HCT116 (cell line): ENCODE data around the gene ZNF655. TPM values are rescaled to one million over a fixed set of nuclear protein-coding genes. Genes with fewer than 3 reads are reported as not detected.

ENCODE experiments used
- ATAC-seq: fragments of 200-7000 bp; cut with Tn5 transposase; 2 replicates; pipeline ENCODE4 v1.9.1; 2020; ENCODE audit warnings: mild to moderate bottlenecking, moderate library complexity
- BruUV-seq: library from RNA; stranded (reverse); fragments of 400-500 nt; replicated peaks from 2 replicates; lab custom pipeline; 2021; lab: Mats Ljungman, UMichigan
- CTCF ChIA-PET: fragments of 300-600 bp; sonication (Branson Sonifier 250); formaldehyde crosslinking; loops from one replicate; lab custom pipeline; 2021; ENCODE audit warnings: antibody characterized with exemption; lab: Charles Lee
- POLR2A ChIA-PET: fragments of 300-600, 350-600 bp; sonication (Branson Sonifier 250); formaldehyde crosslinking; loops from one replicate; lab custom pipeline; 2021; ENCODE audit warnings: antibody characterized with exemption; lab: Charles Lee
- RAD21 ChIA-PET, 2 experiments: fragments of 300-600 bp; sonication (Branson Sonifier 250); formaldehyde crosslinking; loops; one replicate each; lab custom pipeline; 2023; ENCODE audit warnings: low total read pairs in 2 of 2; ENCODE audit not compliant: uncharacterized antibody in 2 of 2, unreplicated experiment in 2 of 2, low non-redundant PET in 1 of 2; lab: Charles Lee
- DNase-seq: peaks from one replicate; pipeline ENCODE4 v3.0.0-alpha.2; 2010; ENCODE audit warnings: low read depth, low spot score
- H2AFZ ChIP-seq: fragments of 200-600 bp; shearing (Covaris generic), sonication (generic); 2 replicates; pipeline ENCODE4 v1.6.1; 2017; ENCODE audit warnings: low read depth, mixed run types, mixed read lengths, antibody characterized with exemption, low read length; ENCODE audit not compliant: poor library complexity, severe bottlenecking
- H3K27ac ChIP-seq: 2 replicates; pipeline ENCODE4 v1.5.1; 2012; ENCODE audit warnings: low read depth, low read length
- H3K27me3 ChIP-seq: fragments of 200-600 bp; sonication (generic); 2 replicates; pipeline ENCODE4 v1.6.1; 2016; ENCODE audit warnings: mixed run types, low read length, mixed read lengths; ENCODE audit not compliant: insufficient read depth
- H3K36me3 ChIP-seq, 2 experiments: fragments of 200-500 bp in 1 of 2; fragments of 200-600 bp in 1 of 2; sonication (Bioruptor generic) in 1 of 2; sonication (generic) in 1 of 2; 2 replicates each; pipeline versions ENCODE4 v1.5.1 to v1.6.1; 2014 to 2016; ENCODE audit warnings: low read length in 2 of 2, inconsistent platforms in 1 of 2, mixed read lengths in 1 of 2, mixed run types in 1 of 2; ENCODE audit not compliant: insufficient read depth in 2 of 2, control insufficient read depth in 1 of 2
- H3K4me1 ChIP-seq, 2 experiments: fragments of 200-600 bp in 1 of 2; sonication (generic) in 1 of 2; 2 replicates each; pipeline versions ENCODE4 v1.5.1 to v1.6.1; 2012 to 2017; ENCODE audit warnings: low read length in 2 of 2, inconsistent platforms in 1 of 2, mild to moderate bottlenecking in 1 of 2, mixed read lengths in 1 of 2, mixed run types in 1 of 2, moderate library complexity in 1 of 2; ENCODE audit not compliant: insufficient read depth in 2 of 2, control insufficient read depth in 1 of 2
- H3K4me2 ChIP-seq: fragments of 200-600 bp; sonication (generic); 2 replicates; pipeline ENCODE4 v1.6.1; 2017; ENCODE audit warnings: mixed run types, low read length, mixed read lengths
- H3K4me3 ChIP-seq, 2 experiments: fragments of 200-600 bp in 1 of 2; sonication (generic) in 1 of 2; replicated peaks in 1 of 2; 2 replicates each; pipeline ENCODE4 v1.5.1; 2011 to 2016; ENCODE audit warnings: low read length in 2 of 2, control low read depth in 1 of 2, low read depth in 1 of 2, mild to moderate bottlenecking in 1 of 2, mixed read lengths in 1 of 2, mixed run types in 1 of 2
- H3K79me2 ChIP-seq: fragments of 200-600 bp; sonication (generic); 2 replicates; pipeline ENCODE4 v1.6.1; 2017; ENCODE audit warnings: mild to moderate bottlenecking, mixed run types, low read length, moderate library complexity, mixed read lengths; ENCODE audit not compliant: insufficient read depth
- H3K9ac ChIP-seq: fragments of 200-600 bp; sonication (generic); 2 replicates; pipeline ENCODE4 v1.6.1; 2016; ENCODE audit warnings: low read length, mixed read lengths
- H3K9me2 ChIP-seq: fragments of 200-600 bp; sonication (generic), shearing (Covaris generic); 2 replicates; pipeline ENCODE4 v1.6.1; 2017; ENCODE audit warnings: mixed run types, mild to moderate bottlenecking, moderate library complexity; ENCODE audit not compliant: insufficient read depth
- H3K9me3 ChIP-seq, 2 experiments: fragments of 200-500 bp in 1 of 2; fragments of 200-600 bp in 1 of 2; sonication (Bioruptor generic) in 1 of 2; sonication (generic) in 1 of 2; 2 replicates each; pipeline ENCODE4 v1.6.1; 2014 to 2017; ENCODE audit warnings: low read length in 2 of 2, mixed read lengths in 2 of 2, inconsistent platforms in 1 of 2, low read depth in 1 of 2, mild to moderate bottlenecking in 1 of 2, mixed run types in 1 of 2, moderate library complexity in 1 of 2; ENCODE audit not compliant: control insufficient read depth in 1 of 2, insufficient read depth in 1 of 2
- H4K20me1 ChIP-seq: fragments of 200-600 bp; sonication (generic), shearing (Covaris generic); 2 replicates; pipeline ENCODE4 v1.6.1; 2017; ENCODE audit warnings: mixed run types, mild to moderate bottlenecking, moderate library complexity; ENCODE audit not compliant: insufficient read depth
- ATF3 ChIP-seq: IDR thresholded peaks from 2 replicates; pipeline ENCODE4 v1.6.1; 2012
- CBX3 ChIP-seq: IDR thresholded peaks from 2 replicates; pipeline ENCODE4 v1.6.1; 2012; ENCODE audit warnings: low read depth
- CEBPB ChIP-seq: IDR thresholded peaks from 2 replicates; pipeline ENCODE4 v1.6.1; 2012; ENCODE audit warnings: low read depth
- CTCF ChIP-seq, 3 experiments: fragments of 200-600 bp in 1 of 3; sonication (generic) in 1 of 3; IDR thresholded peaks in 2 of 3; conservative IDR thresholded peaks in 1 of 3; 2 replicates each; pipeline ENCODE4 v1.5.1; 2012 to 2017; ENCODE audit warnings: low read depth in 2 of 3, low read length in 2 of 3, antibody characterized with exemption in 1 of 3, borderline replicate concordance in 1 of 3, control low read depth in 1 of 3, mild to moderate bottlenecking in 1 of 3, mixed read lengths in 1 of 3, mixed run types in 1 of 3, moderate library complexity in 1 of 3; ENCODE audit not compliant: insufficient read depth in 1 of 3
- EGR1 ChIP-seq: IDR thresholded peaks from 2 replicates; pipeline ENCODE4 v1.6.1; 2012; ENCODE audit warnings: low read depth
- ELF1 ChIP-seq: IDR thresholded peaks from 2 replicates; pipeline ENCODE4 v1.6.1; 2012; ENCODE audit warnings: low read depth, borderline replicate concordance
- EZH2 ChIP-seq: fragments of 200-600 bp; sonication (generic); IDR thresholded peaks from 2 replicates; pipeline ENCODE4 v1.6.1; 2017; ENCODE audit warnings: antibody characterized with exemption, mixed run types
- EZH2phosphoT487 ChIP-seq: fragments of 200-600 bp; IDR thresholded peaks from 2 replicates; pipeline ENCODE4 v1.6.1; 2018; ENCODE audit warnings: antibody characterized with exemption, borderline replicate concordance
- FOSL1 ChIP-seq: IDR thresholded peaks from 2 replicates; pipeline ENCODE4 v1.6.1; 2012; ENCODE audit warnings: low read depth
- JUND ChIP-seq: IDR thresholded peaks from 2 replicates; pipeline ENCODE4 v1.6.1; 2012
- MAX ChIP-seq: IDR thresholded peaks from 2 replicates; pipeline ENCODE4 v1.6.1; 2012
- POLR2A ChIP-seq: IDR thresholded peaks from 2 replicates; pipeline ENCODE4 v1.7.0; 2011; ENCODE audit warnings: borderline replicate concordance; ENCODE audit not compliant: insufficient read depth, insufficient read length; ENCODE audit errors: extremely low read depth
- POLR2AphosphoS5 ChIP-seq: IDR thresholded peaks from 2 replicates; pipeline ENCODE4 v1.6.1; 2011; ENCODE audit warnings: mild to moderate bottlenecking, low read depth, low read length, moderate library complexity
- RAD21 ChIP-seq: IDR thresholded peaks from 2 replicates; pipeline ENCODE4 v1.6.1; 2012; ENCODE audit warnings: low read depth, mild to moderate bottlenecking
- REST ChIP-seq: IDR thresholded peaks from 2 replicates; pipeline ENCODE4 v1.6.1; 2012; ENCODE audit warnings: low read depth
- SIN3A ChIP-seq: IDR thresholded peaks from 2 replicates; pipeline ENCODE4 v1.6.1; 2012; ENCODE audit warnings: low read depth
- SP1 ChIP-seq: IDR thresholded peaks from 2 replicates; pipeline ENCODE4 v1.6.1; 2012; ENCODE audit warnings: low read depth
- YY1 ChIP-seq: IDR thresholded peaks from 2 replicates; pipeline ENCODE4 v1.6.1; 2011; ENCODE audit warnings: low read length, low read depth, moderate library complexity, mild to moderate bottlenecking; ENCODE audit not compliant: insufficient replicate concordance; ENCODE audit errors: extremely low read depth
- ZBTB33 ChIP-seq: IDR thresholded peaks from 2 replicates; pipeline ENCODE4 v1.6.1; 2011; ENCODE audit warnings: mild to moderate bottlenecking, low read length, moderate library complexity; ENCODE audit not compliant: insufficient replicate concordance; ENCODE audit errors: extremely low read depth
- ZNF274 ChIP-seq: fragments of 200-500 bp; sonication (Bioruptor generic); IDR thresholded peaks from 2 replicates; pipeline ENCODE4 v1.6.1; 2014; ENCODE audit warnings: mild to moderate bottlenecking, low read depth, low read length, inconsistent platforms
- intact Hi-C: fragments of 100-400 bp; cut with micrococcal nuclease; formaldehyde crosslinking; loops from 2 replicates; pipeline ENCODE4 v1.10.0; 2022
- total RNA-seq: library from RNA; stranded (reverse); gene quantifications from one replicate; pipeline ENCODE4 v1.2.1, GENCODE V29; 2021; ENCODE audit not compliant: unreplicated experiment

The ZNF655 gene
- total RNA-seq, 1 experiment from 2014 or later: 45.0 TPM

- peaks cover 78% of the 10 kb centered on the region for H3K79me2 ChIP-seq
- no peak for TF ChIP-seq POLR2A
- no peak for TF ChIP-seq FOSL1
- TF ChIP-seq POLR2AphosphoS5: no peak
- no peak for TF ChIP-seq EGR1
- TF ChIP-seq SIN3A: no peak
- no peak for TF ChIP-seq JUND
- no peak for TF ChIP-seq CTCF (IDR thresholded peaks at IDR 0.05 in 2 of 3, conservative IDR thresholded peaks at IDR 0.05 in 1 of 3; ENCODE audit: borderline replicate concordance in 1 of 3, insufficient read depth in 1 of 3, low read depth in 2 of 3, low read length in 2 of 3)
- TF ChIP-seq ATF3: no peak
- TF ChIP-seq ZNF274: no peak
- TF ChIP-seq EZH2phosphoT487: no peak
- TF ChIP-seq RAD21: no peak
- no peak for TF ChIP-seq ZBTB33
- no peak for TF ChIP-seq MAX
- no peak for TF ChIP-seq CBX3
- TF ChIP-seq EZH2: no peak
- TF ChIP-seq SP1: no peak
- no peak for TF ChIP-seq ELF1
- no peak for TF ChIP-seq CEBPB
- TF ChIP-seq REST: no peak
- TF ChIP-seq YY1: no peak
- TF ChIP-seq, all 23 proteins: peak for 0
- no TSS peak for BruUV-seq
- DNase-seq (no peak), ATAC-seq (no peak)
- Histone ChIP-seq H2AFZ (no peak overlapping the region), H3K27me3 (no peaks in the 10 kb centered on the region), H4K20me1 (no peaks in the 10 kb centered on the region; the same call in 1 of the 2 replicates), H3K9ac (peak overlapping the region; percentile 38), H3K4me1 (peaks cover 34 to 57% of the 10 kb centered on the region in 2 experiments), H3K27ac (peak overlapping the region; percentile 63; the same call in 1 of the 2 replicates), H3K9me2 (no peaks in the 10 kb centered on the region), H3K36me3 (peaks cover 28 to 49% of the 10 kb centered on the region in 2 experiments), H3K9me3 (no peaks in the 10 kb centered on the region), H3K4me2 (peak overlapping the region; percentile 79), H3K4me3 (peak overlapping the region in 1 of 2 experiments; percentile 35; a peak in 1 of 4 replicates)
- ChIA-PET CTCF (no interaction called here), RAD21 (no interaction called here), POLR2A (no interaction called here)
- intact Hi-C loops: no loop called here
Measured at GRCh38 chr7:99562114-99562784, 3.8 kb downstream of the ZNF655 start.
